Vagina (tissue), 2 donors: Measurements from ENCODE around the gene PPIA.

Source experiments
- CTCF ChIP-seq, 3 experiments: fragments of 450-650 bp in 2 of 3; fragments of 200-600 bp in 1 of 3; sonication (generic) in 1 of 3; IDR thresholded peaks; one replicate each; pipeline ENCODE4 v1.5.1; 2017 to 2019; ENCODE audit warnings: antibody characterized with exemption in 3 of 3, mild to moderate bottlenecking in 2 of 3, moderate library complexity in 2 of 3
- POLR2A ChIP-seq, 2 donors: fragments of 450-650 bp; IDR thresholded peaks; one replicate each; pipeline ENCODE4 v1.6.1; 2017; ENCODE audit warnings: antibody characterized with exemption in 2 of 2, mild to moderate bottlenecking in 2 of 2, moderate library complexity in 2 of 2

- TF ChIP-seq CTCF (IDR thresholded peaks at IDR 0.05) (no peak), POLR2A (IDR thresholded peaks at IDR 0.05) (peak in 1 of 2 donors; percentile 40)
These were observed 48.2 kb upstream of the PPIA start, which contains the start of gene ZMIZ2 for GRCh38 chr7:44748045-44748947.
